Testis (tissue), 2 donors: ENCODE results near the gene RASA3.

Source experiments
- POLR2A ChIP-seq: fragments of 450-650 bp; IDR thresholded peaks from one replicate; pipeline ENCODE4 v1.6.1; 2017; ENCODE audit warnings: antibody characterized with exemption, mild to moderate bottlenecking, moderate library complexity
- TF ChIP-seq, protein P1 (sequence below), 3 experiments: fragments of 450-650 bp in 2 of 3; fragments of 200-600 bp in 1 of 3; sonication (generic) in 1 of 3; IDR thresholded peaks; one replicate each; pipeline ENCODE4 v1.5.1; 2016 to 2019; ENCODE audit warnings: antibody characterized with exemption in 3 of 3, mild to moderate bottlenecking in 2 of 3, moderate library complexity in 1 of 3

DNA sequence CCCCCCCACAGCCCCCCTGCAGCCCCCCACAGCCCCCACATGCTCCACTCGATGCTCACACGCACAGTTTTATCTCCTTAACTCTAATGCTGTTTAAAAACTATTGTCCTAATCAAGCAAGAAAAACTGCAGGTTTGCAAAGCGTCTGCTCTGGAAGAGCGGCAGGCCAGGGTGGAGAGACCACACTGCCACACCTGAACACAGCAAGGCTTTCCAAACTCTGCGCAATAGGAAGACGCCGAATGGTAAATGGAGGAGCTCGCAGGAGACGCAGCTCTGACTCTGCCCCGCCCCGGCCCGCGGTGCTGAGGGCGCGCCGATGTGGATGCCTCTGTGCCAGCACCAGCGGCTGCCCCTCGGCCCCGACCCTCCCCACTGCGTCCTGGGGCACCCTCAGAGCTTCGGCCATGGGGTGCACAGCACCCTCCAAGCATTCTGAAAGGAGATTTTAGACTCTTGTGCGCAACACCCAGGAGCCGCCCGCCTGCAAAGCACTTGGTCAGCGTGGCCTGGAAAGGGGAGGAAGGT is 32.4 kb downstream of the RASA3 start:
- TF ChIP-seq, protein P1, sequence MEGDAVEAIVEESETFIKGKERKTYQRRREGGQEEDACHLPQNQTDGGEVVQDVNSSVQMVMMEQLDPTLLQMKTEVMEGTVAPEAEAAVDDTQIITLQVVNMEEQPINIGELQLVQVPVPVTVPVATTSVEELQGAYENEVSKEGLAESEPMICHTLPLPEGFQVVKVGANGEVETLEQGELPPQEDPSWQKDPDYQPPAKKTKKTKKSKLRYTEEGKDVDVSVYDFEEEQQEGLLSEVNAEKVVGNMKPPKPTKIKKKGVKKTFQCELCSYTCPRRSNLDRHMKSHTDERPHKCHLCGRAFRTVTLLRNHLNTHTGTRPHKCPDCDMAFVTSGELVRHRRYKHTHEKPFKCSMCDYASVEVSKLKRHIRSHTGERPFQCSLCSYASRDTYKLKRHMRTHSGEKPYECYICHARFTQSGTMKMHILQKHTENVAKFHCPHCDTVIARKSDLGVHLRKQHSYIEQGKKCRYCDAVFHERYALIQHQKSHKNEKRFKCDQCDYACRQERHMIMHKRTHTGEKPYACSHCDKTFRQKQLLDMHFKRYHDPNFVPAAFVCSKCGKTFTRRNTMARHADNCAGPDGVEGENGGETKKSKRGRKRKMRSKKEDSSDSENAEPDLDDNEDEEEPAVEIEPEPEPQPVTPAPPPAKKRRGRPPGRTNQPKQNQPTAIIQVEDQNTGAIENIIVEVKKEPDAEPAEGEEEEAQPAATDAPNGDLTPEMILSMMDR (IDR thresholded peaks at IDR 0.05): no peak
- no peak for TF ChIP-seq POLR2A
